Parathyroid adenoma (tissue), 2 donors: ENCODE measurements around the gene ICAM2.

Experiments
- H2AFZ ChIP-seq: fragments of 300-600 bp; sonication (generic); one replicate; pipeline ENCODE4 v1.7.0; 2017; ENCODE audit warnings: antibody characterized with exemption, mild to moderate bottlenecking
- H3K27ac ChIP-seq: fragments of 300-600 bp; sonication (generic); one replicate; pipeline ENCODE4 v1.7.0; 2017
- H3K27me3 ChIP-seq: fragments of 300-600 bp; sonication (generic); one replicate; pipeline ENCODE4 v1.7.0; 2017; ENCODE audit warnings: low read length; ENCODE audit not compliant: control insufficient read depth, insufficient read depth
- H3K36me3 ChIP-seq: fragments of 300-600 bp; sonication (generic); one replicate; pipeline ENCODE4 v1.7.0; 2017; ENCODE audit warnings: low read length; ENCODE audit not compliant: control insufficient read depth, insufficient read depth
- H3K4me1 ChIP-seq: fragments of 300-600 bp; sonication (generic); one replicate; pipeline ENCODE4 v1.7.0; 2017; ENCODE audit warnings: control low read depth
- H3K4me2 ChIP-seq: fragments of 300-600 bp; sonication (generic); one replicate; pipeline ENCODE4 v1.7.0; 2017; ENCODE audit warnings: low read length
- H3K4me3 ChIP-seq: fragments of 300-600 bp; sonication (generic); one replicate; pipeline ENCODE4 v1.7.0; 2017; ENCODE audit warnings: low read depth, low read length
- H3K79me2 ChIP-seq: fragments of 300-600 bp; sonication (generic); one replicate; pipeline ENCODE4 v1.7.0; 2017; ENCODE audit warnings: control low read depth
- H3K9ac ChIP-seq: fragments of 300-600 bp; sonication (generic); one replicate; pipeline ENCODE4 v1.7.0; 2017; ENCODE audit warnings: mild to moderate bottlenecking
- H3K9me3 ChIP-seq: fragments of 300-600 bp; sonication (generic); one replicate; pipeline ENCODE4 v1.7.0; 2017; ENCODE audit warnings: low read length; ENCODE audit not compliant: control insufficient read depth
- TF ChIP-seq, protein P1 (sequence below): fragments of 300-600 bp; sonication (generic); IDR thresholded peaks from one replicate; pipeline ENCODE4 v1.7.0; 2017; ENCODE audit warnings: antibody characterized with exemption, mild to moderate bottlenecking
- donor health status: primary hyperparathyroidism.

Gene ICAM2

DNA sequence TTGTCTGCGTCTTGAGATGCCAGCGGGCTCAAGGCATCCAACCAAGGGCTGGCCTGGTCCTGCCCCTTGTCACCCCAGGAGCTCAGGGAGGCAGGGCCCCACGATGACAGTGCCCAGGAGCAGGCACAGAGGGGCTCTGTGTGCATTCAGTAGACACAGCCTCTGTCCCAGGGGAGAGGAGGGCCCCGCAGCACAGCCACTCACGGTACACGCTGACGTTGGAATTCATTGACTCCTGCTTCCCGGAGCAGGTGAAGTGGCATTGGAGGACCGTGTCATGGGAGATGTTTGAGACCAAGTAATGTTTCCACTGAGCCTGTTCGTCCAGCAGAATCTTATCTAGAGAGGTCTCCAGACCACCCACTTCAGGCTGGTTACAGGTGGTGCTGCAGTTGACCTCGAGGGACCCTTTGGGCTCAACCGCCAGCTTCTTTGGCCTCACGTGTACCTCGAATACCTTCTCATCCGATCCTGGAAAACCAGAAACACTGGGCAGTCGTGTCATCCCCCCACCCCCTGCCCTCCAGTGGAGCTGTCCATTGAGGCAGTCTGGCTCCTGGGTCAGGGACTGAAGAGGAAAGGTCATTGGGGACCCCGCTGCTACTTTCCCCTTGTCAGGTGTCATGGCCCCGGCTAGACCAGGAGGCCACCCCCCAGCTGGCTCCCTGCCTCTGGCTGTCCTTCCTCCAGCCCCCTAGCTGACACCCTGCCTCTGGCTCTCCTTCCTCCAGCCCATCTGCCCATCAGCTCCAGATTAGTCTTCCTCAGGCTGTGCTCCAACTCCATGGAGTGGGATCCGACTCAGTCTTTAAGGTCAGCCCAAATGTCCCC, 15.3 kb downstream of the ICAM2 start:
- no peaks in the 10 kb centered on the region for H3K36me3 ChIP-seq
- no peak overlapping the region for H3K4me2 ChIP-seq
- no peaks in the 10 kb centered on the region for H3K9me3 ChIP-seq
- no peaks in the 10 kb centered on the region for H3K4me1 ChIP-seq
- no peak overlapping the region for H2AFZ ChIP-seq
- H3K27ac ChIP-seq: no peak overlapping the region
- H3K4me3 ChIP-seq: no peak overlapping the region
- no peaks in the 10 kb centered on the region for H3K27me3 ChIP-seq
- no peak overlapping the region for H3K9ac ChIP-seq
- H3K79me2 ChIP-seq: no peaks in the 10 kb centered on the region
- TF ChIP-seq, protein P1, sequence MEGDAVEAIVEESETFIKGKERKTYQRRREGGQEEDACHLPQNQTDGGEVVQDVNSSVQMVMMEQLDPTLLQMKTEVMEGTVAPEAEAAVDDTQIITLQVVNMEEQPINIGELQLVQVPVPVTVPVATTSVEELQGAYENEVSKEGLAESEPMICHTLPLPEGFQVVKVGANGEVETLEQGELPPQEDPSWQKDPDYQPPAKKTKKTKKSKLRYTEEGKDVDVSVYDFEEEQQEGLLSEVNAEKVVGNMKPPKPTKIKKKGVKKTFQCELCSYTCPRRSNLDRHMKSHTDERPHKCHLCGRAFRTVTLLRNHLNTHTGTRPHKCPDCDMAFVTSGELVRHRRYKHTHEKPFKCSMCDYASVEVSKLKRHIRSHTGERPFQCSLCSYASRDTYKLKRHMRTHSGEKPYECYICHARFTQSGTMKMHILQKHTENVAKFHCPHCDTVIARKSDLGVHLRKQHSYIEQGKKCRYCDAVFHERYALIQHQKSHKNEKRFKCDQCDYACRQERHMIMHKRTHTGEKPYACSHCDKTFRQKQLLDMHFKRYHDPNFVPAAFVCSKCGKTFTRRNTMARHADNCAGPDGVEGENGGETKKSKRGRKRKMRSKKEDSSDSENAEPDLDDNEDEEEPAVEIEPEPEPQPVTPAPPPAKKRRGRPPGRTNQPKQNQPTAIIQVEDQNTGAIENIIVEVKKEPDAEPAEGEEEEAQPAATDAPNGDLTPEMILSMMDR: no peak

DNA sequence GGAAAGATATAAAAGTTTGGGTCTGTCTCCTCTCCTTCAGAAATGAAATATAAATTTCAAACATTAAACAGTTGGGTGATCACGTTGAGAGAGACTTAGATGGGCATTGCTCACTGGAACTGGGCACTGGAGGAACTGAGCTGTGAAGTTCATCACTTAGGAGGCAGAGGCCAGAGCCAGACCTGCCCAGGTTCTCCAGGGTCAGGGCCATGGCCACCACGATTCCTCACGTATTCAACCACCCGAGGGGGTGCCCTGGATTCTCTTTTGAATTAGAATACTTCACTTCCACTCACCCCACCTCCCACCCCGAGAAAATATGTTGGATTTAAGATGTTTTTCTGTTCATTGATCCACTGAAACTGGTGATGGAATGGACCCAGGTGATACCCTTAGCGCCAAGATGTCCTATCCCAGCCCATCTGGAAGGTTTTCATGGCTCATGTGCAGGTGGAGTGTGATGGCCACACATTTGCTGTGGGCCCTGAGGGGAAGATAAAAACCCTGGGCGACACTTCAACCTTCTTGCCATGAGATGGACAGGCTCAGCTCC, 16.1 kb downstream of the ICAM2 start:
- Histone ChIP-seq H3K36me3 (no peaks in the 10 kb centered on the region), H3K4me1 (no peaks in the 10 kb centered on the region), H3K4me3 (no peak overlapping the region), H3K9me3 (no peaks in the 10 kb centered on the region), H3K9ac (no peak overlapping the region), H3K79me2 (no peaks in the 10 kb centered on the region), H3K27ac (no peak overlapping the region), H2AFZ (no peak overlapping the region), H3K27me3 (no peaks in the 10 kb centered on the region), H3K4me2 (no peak overlapping the region)
- TF ChIP-seq, protein P1: no peak

DNA sequence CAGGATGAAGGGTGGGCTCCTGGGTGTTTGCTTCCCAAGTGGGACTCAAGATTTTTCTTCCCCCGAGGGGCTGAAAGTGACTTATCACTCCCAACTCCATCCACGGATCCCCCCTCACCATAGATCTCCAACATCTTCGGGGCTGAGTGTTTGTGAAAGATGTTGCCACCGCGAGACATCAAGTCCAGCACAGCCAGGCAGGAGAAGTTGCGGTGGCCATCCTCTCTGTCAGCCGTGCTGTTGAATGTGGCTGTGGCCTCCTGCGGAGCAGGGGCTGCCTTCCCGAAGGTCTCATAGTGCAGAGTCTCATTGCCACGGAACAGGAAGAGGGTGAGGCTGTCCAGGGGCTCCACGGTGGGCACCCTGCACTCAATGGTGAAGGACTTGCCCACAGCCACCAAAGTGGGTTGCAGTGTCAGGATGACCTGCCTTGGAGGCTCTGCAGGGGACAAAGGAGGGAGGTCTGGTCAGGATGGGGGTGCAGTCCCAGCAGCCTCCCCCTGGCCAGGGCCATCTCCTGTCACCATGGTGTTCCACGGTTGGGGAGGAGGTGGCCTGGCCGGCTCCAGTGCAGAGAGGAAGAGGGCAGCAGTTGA, 16.8 kb downstream of the ICAM2 start:
- H3K79me2 ChIP-seq: no peaks in the 10 kb centered on the region
- no peak overlapping the region for H2AFZ ChIP-seq
- H3K36me3 ChIP-seq: no peaks in the 10 kb centered on the region
- H3K27me3 ChIP-seq: no peaks in the 10 kb centered on the region
- TF ChIP-seq, protein P1: no peak
- H3K9ac ChIP-seq: no peak overlapping the region
- H3K4me3 ChIP-seq: no peak overlapping the region
- no peaks in the 10 kb centered on the region for H3K4me1 ChIP-seq
- H3K4me2 ChIP-seq: no peak overlapping the region
- no peaks in the 10 kb centered on the region for H3K9me3 ChIP-seq
- no peak overlapping the region for H3K27ac ChIP-seq

DNA sequence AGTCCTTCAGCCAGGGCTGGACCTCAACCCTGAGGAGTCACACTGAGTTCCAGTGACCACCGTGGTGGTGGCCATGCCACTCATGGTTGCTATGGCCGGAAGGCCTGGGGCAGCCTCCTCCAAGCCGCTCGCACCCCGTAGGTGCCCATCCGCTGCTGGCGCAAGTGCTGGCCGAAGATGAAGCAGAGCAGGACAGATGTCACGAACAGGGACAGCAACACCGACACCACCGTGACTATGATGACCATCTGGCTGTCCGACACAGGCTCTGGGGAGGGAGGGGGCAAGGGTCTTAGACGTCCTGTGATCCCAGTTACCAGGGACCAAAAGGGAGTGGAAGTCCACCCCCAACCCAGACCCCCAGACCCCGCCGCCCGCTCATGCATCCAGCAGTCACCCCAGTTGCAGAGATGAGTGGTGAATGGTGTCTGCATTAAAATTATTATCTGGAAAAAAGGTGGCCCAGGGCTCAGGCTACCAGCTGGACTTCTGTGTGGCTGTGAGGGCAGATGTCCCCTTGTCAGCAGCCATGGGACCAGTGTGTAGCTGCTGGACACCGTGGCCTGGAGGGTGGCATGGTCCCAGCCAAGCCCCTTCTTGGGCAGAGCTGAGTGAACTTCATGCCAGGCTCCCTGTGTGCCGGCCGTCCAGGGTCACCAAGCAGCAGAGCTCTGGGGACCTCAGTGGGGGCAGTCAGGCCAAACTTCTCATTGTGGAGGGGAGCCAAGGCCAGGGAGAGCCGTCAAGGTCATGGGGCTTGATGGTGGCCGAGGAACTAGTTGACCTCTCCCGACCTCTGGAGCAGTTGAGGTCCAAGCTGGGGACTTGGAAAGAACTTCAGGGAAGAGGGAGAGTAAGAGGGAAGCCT, 17.5 kb downstream of the ICAM2 start:
- H3K4me2 ChIP-seq: no peak overlapping the region
- peaks cover under 1% of the 10 kb centered on the region for H3K4me1 ChIP-seq
- no peak overlapping the region for H3K27ac ChIP-seq
- TF ChIP-seq, protein P1: no peak
- H3K9me3 ChIP-seq: no peaks in the 10 kb centered on the region
- H3K36me3 ChIP-seq: no peaks in the 10 kb centered on the region
- no peak overlapping the region for H2AFZ ChIP-seq
- H3K9ac ChIP-seq: no peak overlapping the region
- H3K27me3 ChIP-seq: no peaks in the 10 kb centered on the region
- H3K4me3 ChIP-seq: no peak overlapping the region
- H3K79me2 ChIP-seq: no peaks in the 10 kb centered on the region
